ENCODE measurements around the gene TGFBI. TPM values are rescaled to one million over a fixed set of nuclear protein-coding genes. Genes with fewer than 3 reads are reported as not detected.

The TGFBI gene
- total and polyA plus RNA-seq, 7 donors: 18.8 to 35.9 (median 28.3) TPM

- intact Hi-C loops (cut with DNase I): no loop called here
- DNase-seq (no peak), ATAC-seq (peak in 1 of 4 donors; percentile 7)
- Histone ChIP-seq H3K4me3 (no peak overlapping the region), H3K27me3 (ENCODE audit: insufficient read depth in 3 of 3, low read length in 2 of 3) (no peaks in the 10 kb centered on the region), H3K27ac (peak overlapping the region; percentile 52), H3K9me3 (no peaks in the 10 kb centered on the region), H3K36me3 (ENCODE audit: insufficient read depth in 1 of 2, low read depth in 1 of 2) (no peaks in the 10 kb centered on the region), H3K4me1 (peaks cover 17% of the 10 kb centered on the region)
- WGBS, 3 donors: 82 to 90% (median 83%) methylated on average over 2 of the region's 2 CpGs
- TF ChIP-seq CTCF (IDR thresholded peaks at IDR 0.05): no peak
Measured at GRCh38 chr5:136020001-136020382, 8.8 kb upstream of the TGFBI start.

GRCh38 chr5:136020383-136021015, 8.3 kb upstream of the TGFBI start:
- intact Hi-C loops (cut with DNase I): no loop called here
- H3K4me3 ChIP-seq: no peak overlapping the region
- no peaks in the 10 kb centered on the region for H3K27me3 ChIP-seq (ENCODE audit: insufficient read depth in 3 of 3, low read length in 2 of 3)
- no peak for TF ChIP-seq CTCF (IDR thresholded peaks at IDR 0.05)
- 67 to 81% (median 77%) methylated on average over 10 of the region's 10 CpGs for WGBS, 3 donors
- ATAC-seq (peak; percentile 48 to 64 (median 59)), DNase-seq (no peak)
- H3K27ac ChIP-seq: peak overlapping the region; percentile 52
- H3K36me3 ChIP-seq (ENCODE audit: insufficient read depth in 1 of 2, low read depth in 1 of 2): no peaks in the 10 kb centered on the region
- H3K9me3 ChIP-seq: no peaks in the 10 kb centered on the region
- H3K4me1 ChIP-seq: peaks cover 17% of the 10 kb centered on the region

GRCh38 chr5:136021016-136021405, 7.8 kb upstream of the TGFBI start:
- Histone ChIP-seq H3K9me3 (no peaks in the 10 kb centered on the region), H3K27ac (no peak overlapping the region), H3K4me3 (no peak overlapping the region), H3K36me3 (ENCODE audit: insufficient read depth in 1 of 2, low read depth in 1 of 2) (no peaks in the 10 kb centered on the region), H3K27me3 (ENCODE audit: insufficient read depth in 3 of 3, low read length in 2 of 3) (no peaks in the 10 kb centered on the region), H3K4me1 (peaks cover 17% of the 10 kb centered on the region)
- ATAC-seq (peak in 1 of 4 donors; percentile 34), DNase-seq (no peak)
- 68 to 81% (median 73%) methylated on average over 4 of the region's 4 CpGs for WGBS, 3 donors
- TF ChIP-seq CTCF (IDR thresholded peaks at IDR 0.05): no peak
- intact Hi-C loops (cut with DNase I): no loop called here

- no peak overlapping the region for H3K27ac ChIP-seq
- intact Hi-C loops (cut with DNase I): no loop called here
- 91 to 93% (median 92%) methylated on average over 7 of the region's 7 CpGs for WGBS, 3 donors
- H3K4me1 ChIP-seq: peaks cover 17% of the 10 kb centered on the region
- DNase-seq (no peak), ATAC-seq (no peak)
- no peak for TF ChIP-seq CTCF (IDR thresholded peaks at IDR 0.05)
- no peaks in the 10 kb centered on the region for H3K9me3 ChIP-seq
- no peaks in the 10 kb centered on the region for H3K36me3 ChIP-seq (ENCODE audit: insufficient read depth in 1 of 2, low read depth in 1 of 2)
- H3K27me3 ChIP-seq (ENCODE audit: insufficient read depth in 3 of 3, low read length in 2 of 3): peaks cover 0 to 6% (median 0%) of the 10 kb centered on the region in 3 donors
- H3K4me3 ChIP-seq: no peak overlapping the region
Measured at GRCh38 chr5:136022965-136023364, 5.8 kb upstream of the TGFBI start.
